GM12865 (cell line): ENCODE measurements around the gene CEP164.

ENCODE experiments used
- DNase-seq: peaks from one replicate; pipeline ENCODE4 v3.0.0; 2010; ENCODE audit warnings: low read depth
- H3K4me3 ChIP-seq: 2 replicates; pipeline ENCODE4 v1.5.1; 2011; ENCODE audit warnings: mild to moderate bottlenecking, low read depth, low read length, control low read depth
- CTCF ChIP-seq: IDR thresholded peaks from 2 replicates; pipeline ENCODE4 v1.5.1; 2011; ENCODE audit warnings: low read length, control low read depth, low read depth, inconsistent platforms; ENCODE audit not compliant: insufficient read depth; ENCODE audit errors: missing control alignments

Gene CEP164

GRCh38 chr11:117424781-117425180 lies 97.1 kb downstream of the CEP164 start:
- TF ChIP-seq CTCF, result no peak
- no peak for DNase-seq
- no peak overlapping the region for H3K4me3 ChIP-seq

GRCh38 chr11:117425679-117426296 lies 98.1 kb downstream of the CEP164 start:
- TF ChIP-seq CTCF, result no peak
- DNase-seq, result no peak

GRCh38 chr11:117426297-117426685 lies 98.6 kb downstream of the CEP164 start:
- peak; percentile 99 for TF ChIP-seq CTCF
- DNase-seq, result peak; percentile 64

More at GRCh38 chr11:117425679-117426296, 98.1 kb downstream of the CEP164 start:
- no peak overlapping the region for H3K4me3 ChIP-seq

GRCh38 chr11:117426941-117427340 lies 99.3 kb downstream of the CEP164 start:
- TF ChIP-seq CTCF, result no peak
- no peak overlapping the region for H3K4me3 ChIP-seq
- DNase-seq, result no peak

More at GRCh38 chr11:117426297-117426685, 98.6 kb downstream of the CEP164 start:
- H3K4me3 ChIP-seq, result no peak overlapping the region

- TF ChIP-seq CTCF, result no peak
- no peak for DNase-seq
- no peak overlapping the region for H3K4me3 ChIP-seq
Measured at GRCh38 chr11:117427356-117427874, 99.8 kb downstream of the CEP164 start.

GRCh38 chr11:117428186-117428855 lies 100.7 kb downstream of the CEP164 start:
- no peak for DNase-seq
- TF ChIP-seq CTCF, result no peak
- no peak overlapping the region for H3K4me3 ChIP-seq
